ENCODE data around the gene FAXC.
"Not testable (repeated sequence)": the region's sequence is repeated elsewhere in the genome, so short reads cannot be mapped to it uniquely, and the experiment has no call there.

FAXC gene

GRCh38 chr6:99276747-99277146 is 72.7 kb downstream of the FAXC start:
- no peak overlapping the region for H3K9ac ChIP-seq (ENCODE audit: low read length)
- H3K4me3 ChIP-seq (ENCODE audit: low read length) = no peak overlapping the region
- H3K9me3 ChIP-seq (ENCODE audit: control insufficient read depth, low read depth, low read length) = no peaks in the 10 kb centered on the region
- H3K4me1 ChIP-seq (ENCODE audit: control insufficient read depth, low read depth, low read length) = no peaks in the 10 kb centered on the region
- H3K27ac ChIP-seq (ENCODE audit: low read length) = no peak overlapping the region
- no peaks in the 10 kb centered on the region for H3K27me3 ChIP-seq (ENCODE audit: control insufficient read depth, insufficient read depth, low read length)
- H3K36me3 ChIP-seq (ENCODE audit: control insufficient read depth, low read depth, low read length) = peaks cover 6% of the 10 kb centered on the region

GRCh38 chr6:99270826-99271225 is 78.6 kb downstream of the FAXC start:
- Histone ChIP-seq H3K4me3 (ENCODE audit: low read length) (no peak overlapping the region), H3K27ac (ENCODE audit: low read length) (no peak overlapping the region), H3K4me1 (ENCODE audit: control insufficient read depth, low read depth, low read length) (peaks cover 4% of the 10 kb centered on the region), H3K27me3 (ENCODE audit: control insufficient read depth, insufficient read depth, low read length) (no peaks in the 10 kb centered on the region), H3K36me3 (ENCODE audit: control insufficient read depth, low read depth, low read length) (no peaks in the 10 kb centered on the region), H3K9me3 (ENCODE audit: control insufficient read depth, low read depth, low read length) (no peaks in the 10 kb centered on the region), H3K9ac (ENCODE audit: low read length) (no peak overlapping the region)

GRCh38 chr6:99270030-99270429 is 79.4 kb downstream of the FAXC start:
- Histone ChIP-seq H3K27ac (ENCODE audit: low read length) (no peak overlapping the region), H3K4me1 (ENCODE audit: control insufficient read depth, low read depth, low read length) (peaks cover 4% of the 10 kb centered on the region), H3K9ac (ENCODE audit: low read length) (no peak overlapping the region), H3K9me3 (ENCODE audit: control insufficient read depth, low read depth, low read length) (no peaks in the 10 kb centered on the region), H3K36me3 (ENCODE audit: control insufficient read depth, low read depth, low read length) (no peaks in the 10 kb centered on the region), H3K27me3 (ENCODE audit: control insufficient read depth, insufficient read depth, low read length) (no peaks in the 10 kb centered on the region), H3K4me3 (ENCODE audit: low read length) (no peak overlapping the region)

GRCh38 chr6:99269207-99269606 is 80.3 kb downstream of the FAXC start:
- no peak overlapping the region for H3K9ac ChIP-seq (ENCODE audit: low read length)

GRCh38 chr6:99266996-99267395 is 82.5 kb downstream of the FAXC start:
- H3K9ac ChIP-seq (ENCODE audit: low read length); H3K27me3 ChIP-seq (ENCODE audit: control insufficient read depth, insufficient read depth, low read length); H3K4me1 ChIP-seq (ENCODE audit: control insufficient read depth, low read depth, low read length); H3K4me3 ChIP-seq (ENCODE audit: low read length); H3K9me3 ChIP-seq (ENCODE audit: control insufficient read depth, low read depth, low read length); H3K36me3 ChIP-seq (ENCODE audit: control insufficient read depth, low read depth, low read length); H3K27ac ChIP-seq (ENCODE audit: low read length): not testable (repeated sequence)

More at GRCh38 chr6:99269207-99269606, 80.3 kb downstream of the FAXC start:
- Histone ChIP-seq H3K9me3 (ENCODE audit: control insufficient read depth, low read depth, low read length) (no peaks in the 10 kb centered on the region), H3K4me3 (ENCODE audit: low read length) (no peak overlapping the region), H3K4me1 (ENCODE audit: control insufficient read depth, low read depth, low read length) (peaks cover 4% of the 10 kb centered on the region), H3K27ac (ENCODE audit: low read length) (no peak overlapping the region), H3K36me3 (ENCODE audit: control insufficient read depth, low read depth, low read length) (no peaks in the 10 kb centered on the region), H3K27me3 (ENCODE audit: control insufficient read depth, insufficient read depth, low read length) (no peaks in the 10 kb centered on the region)

GRCh38 chr6:99265447-99265846 is 84.0 kb downstream of the FAXC start:
- not testable (repeated sequence) for H3K9ac ChIP-seq (ENCODE audit: low read length); H3K27me3 ChIP-seq (ENCODE audit: control insufficient read depth, insufficient read depth, low read length); H3K27ac ChIP-seq (ENCODE audit: low read length); H3K9me3 ChIP-seq (ENCODE audit: control insufficient read depth, low read depth, low read length); H3K4me1 ChIP-seq (ENCODE audit: control insufficient read depth, low read depth, low read length); H3K36me3 ChIP-seq (ENCODE audit: control insufficient read depth, low read depth, low read length); H3K4me3 ChIP-seq (ENCODE audit: low read length)

- Histone ChIP-seq H3K27me3 (ENCODE audit: control insufficient read depth, insufficient read depth, low read length) (no peaks in the 10 kb centered on the region), H3K36me3 (ENCODE audit: control insufficient read depth, low read depth, low read length) (no peaks in the 10 kb centered on the region), H3K9ac (ENCODE audit: low read length) (no peak overlapping the region), H3K4me3 (ENCODE audit: low read length) (no peak overlapping the region), H3K27ac (ENCODE audit: low read length) (no peak overlapping the region), H3K9me3 (ENCODE audit: control insufficient read depth, low read depth, low read length) (no peaks in the 10 kb centered on the region), H3K4me1 (ENCODE audit: control insufficient read depth, low read depth, low read length) (no peaks in the 10 kb centered on the region)
Measured at GRCh38 chr6:99254616-99255550, 94.6 kb downstream of the FAXC start.

GRCh38 chr6:99253271-99253670 is 96.2 kb downstream of the FAXC start:
- Histone ChIP-seq H3K36me3 (ENCODE audit: control insufficient read depth, low read depth, low read length) (no peaks in the 10 kb centered on the region), H3K27ac (ENCODE audit: low read length) (no peak overlapping the region), H3K4me3 (ENCODE audit: low read length) (no peak overlapping the region), H3K4me1 (ENCODE audit: control insufficient read depth, low read depth, low read length) (no peaks in the 10 kb centered on the region), H3K9ac (ENCODE audit: low read length) (no peak overlapping the region), H3K9me3 (ENCODE audit: control insufficient read depth, low read depth, low read length) (no peaks in the 10 kb centered on the region), H3K27me3 (ENCODE audit: control insufficient read depth, insufficient read depth, low read length) (no peaks in the 10 kb centered on the region)

GRCh38 chr6:99252421-99252820 is 97.1 kb downstream of the FAXC start:
- H3K9me3 ChIP-seq (ENCODE audit: control insufficient read depth, low read depth, low read length) = no peaks in the 10 kb centered on the region
- no peak overlapping the region for H3K4me3 ChIP-seq (ENCODE audit: low read length)
- H3K9ac ChIP-seq (ENCODE audit: low read length) = no peak overlapping the region
- no peaks in the 10 kb centered on the region for H3K27me3 ChIP-seq (ENCODE audit: control insufficient read depth, insufficient read depth, low read length)
- no peaks in the 10 kb centered on the region for H3K4me1 ChIP-seq (ENCODE audit: control insufficient read depth, low read depth, low read length)
- H3K36me3 ChIP-seq (ENCODE audit: control insufficient read depth, low read depth, low read length) = no peaks in the 10 kb centered on the region
- no peak overlapping the region for H3K27ac ChIP-seq (ENCODE audit: low read length)

- Histone ChIP-seq H3K27me3 (ENCODE audit: control insufficient read depth, insufficient read depth, low read length) (no peaks in the 10 kb centered on the region), H3K27ac (ENCODE audit: low read length) (no peak overlapping the region), H3K9me3 (ENCODE audit: control insufficient read depth, low read depth, low read length) (no peaks in the 10 kb centered on the region), H3K9ac (ENCODE audit: low read length) (no peak overlapping the region), H3K4me3 (ENCODE audit: low read length) (no peak overlapping the region), H3K4me1 (ENCODE audit: control insufficient read depth, low read depth, low read length) (no peaks in the 10 kb centered on the region), H3K36me3 (ENCODE audit: control insufficient read depth, low read depth, low read length) (no peaks in the 10 kb centered on the region)
Measured at GRCh38 chr6:99250476-99250875, 99.0 kb downstream of the FAXC start.

- H3K4me1 ChIP-seq (ENCODE audit: control insufficient read depth, low read depth, low read length) = no peaks in the 10 kb centered on the region
- H3K9me3 ChIP-seq (ENCODE audit: control insufficient read depth, low read depth, low read length) = no peaks in the 10 kb centered on the region
- no peak overlapping the region for H3K4me3 ChIP-seq (ENCODE audit: low read length)
- H3K27ac ChIP-seq (ENCODE audit: low read length) = no peak overlapping the region
- H3K9ac ChIP-seq (ENCODE audit: low read length) = no peak overlapping the region
- H3K27me3 ChIP-seq (ENCODE audit: control insufficient read depth, insufficient read depth, low read length) = no peaks in the 10 kb centered on the region
- H3K36me3 ChIP-seq (ENCODE audit: control insufficient read depth, low read depth, low read length) = no peaks in the 10 kb centered on the region
Measured at GRCh38 chr6:99246602-99247001, 102.9 kb downstream of the FAXC start.

- Histone ChIP-seq H3K27ac (ENCODE audit: low read length) (no peak overlapping the region), H3K9ac (ENCODE audit: low read length) (no peak overlapping the region), H3K4me1 (ENCODE audit: control insufficient read depth, low read depth, low read length) (no peaks in the 10 kb centered on the region), H3K36me3 (ENCODE audit: control insufficient read depth, low read depth, low read length) (no peaks in the 10 kb centered on the region), H3K9me3 (ENCODE audit: control insufficient read depth, low read depth, low read length) (no peaks in the 10 kb centered on the region), H3K27me3 (ENCODE audit: control insufficient read depth, insufficient read depth, low read length) (no peaks in the 10 kb centered on the region), H3K4me3 (ENCODE audit: low read length) (no peak overlapping the region)
Measured at GRCh38 chr6:99241905-99242534, 107.5 kb downstream of the FAXC start.

Data from iPS-18a (cell line).